H9 (cell line): ENCODE data around the gene FRY. TPM values are rescaled to one million over a fixed set of nuclear protein-coding genes. Genes with fewer than 3 reads are reported as not detected.

ENCODE experiments used
- DNase-seq: peaks from one replicate; pipeline ENCODE4 v3.0.0-alpha.2; 2017
- H2AFZ ChIP-seq: one replicate; pipeline ENCODE4 v1.6.1; 2013; ENCODE audit warnings: mild to moderate bottlenecking, low read length, control low read depth, moderate library complexity
- H2AK5ac ChIP-seq: 2 replicates; pipeline ENCODE4 v1.6.1; 2013; ENCODE audit warnings: low read length, control low read depth, mixed read lengths; ENCODE audit not compliant: insufficient read length
- H2BK120ac ChIP-seq: one replicate; pipeline ENCODE4 v1.6.1; 2013; ENCODE audit warnings: low read depth, mild to moderate bottlenecking, low read length, control low read depth, inconsistent platforms; ENCODE audit not compliant: poor library complexity, severe bottlenecking
- H2BK12ac ChIP-seq: 2 replicates; pipeline ENCODE4 v1.6.1; 2013; ENCODE audit warnings: low read length, control low read depth, mixed read lengths, low read depth; ENCODE audit not compliant: insufficient read length
- H2BK15ac ChIP-seq: 2 replicates; pipeline ENCODE4 v1.6.1; 2013; ENCODE audit warnings: low read depth, low read length, control low read depth
- H2BK20ac ChIP-seq: one replicate; pipeline ENCODE4 v1.6.1; 2013; ENCODE audit warnings: low read depth, mild to moderate bottlenecking, low read length, control low read depth, inconsistent platforms; ENCODE audit not compliant: poor library complexity, severe bottlenecking
- H2BK5ac ChIP-seq: 2 replicates; pipeline ENCODE4 v1.6.1; 2013; ENCODE audit warnings: low read length, control low read depth, mixed read lengths; ENCODE audit not compliant: insufficient read length
- H3K14ac ChIP-seq: 2 replicates; pipeline ENCODE4 v1.6.1; 2013; ENCODE audit warnings: low read length, control low read depth; ENCODE audit not compliant: insufficient read depth
- H3K18ac ChIP-seq: 2 replicates; pipeline ENCODE4 v1.6.1; 2013; ENCODE audit warnings: low read depth, mild to moderate bottlenecking, mixed read lengths, low read length, control low read depth; ENCODE audit not compliant: insufficient read length
- H3K23ac ChIP-seq: 2 replicates; pipeline ENCODE4 v1.6.1; 2013; ENCODE audit warnings: low read length, control low read depth, mixed read lengths, low read depth; ENCODE audit not compliant: insufficient read length
- H3K23me2 ChIP-seq: 2 replicates; pipeline ENCODE4 v1.6.1; 2013; ENCODE audit warnings: low read depth, mild to moderate bottlenecking, mixed read lengths, low read length, control low read depth; ENCODE audit not compliant: insufficient read length, poor library complexity, severe bottlenecking
- H3K27ac ChIP-seq: 2 replicates; pipeline ENCODE4 v1.5.1; 2013; ENCODE audit warnings: low read length, control low read depth, mixed read lengths, low read depth; ENCODE audit not compliant: insufficient read length
- H3K27me3 ChIP-seq: 2 replicates; pipeline ENCODE4 v1.6.1; 2013; ENCODE audit warnings: low read length, control low read depth, inconsistent platforms; ENCODE audit not compliant: insufficient read depth
- H3K4ac ChIP-seq: 2 replicates; pipeline ENCODE4 v1.6.1; 2013; ENCODE audit warnings: low read depth, mild to moderate bottlenecking, control low read depth, inconsistent platforms, low read length, moderate library complexity
- H3K4me1 ChIP-seq: 2 replicates; pipeline ENCODE4 v1.6.1; 2013; ENCODE audit warnings: low read length, control low read depth, inconsistent platforms; ENCODE audit not compliant: insufficient read depth
- H3K4me2 ChIP-seq: 2 replicates; pipeline ENCODE4 v1.6.1; 2013; ENCODE audit warnings: low read length, control low read depth, mixed read lengths; ENCODE audit not compliant: insufficient read length, insufficient read depth
- H3K56ac ChIP-seq: 2 replicates; pipeline ENCODE4 v1.6.1; 2013; ENCODE audit warnings: low read depth, mild to moderate bottlenecking, mixed read lengths, low read length, control low read depth; ENCODE audit not compliant: insufficient read length
- H3K79me1 ChIP-seq: 2 replicates; pipeline ENCODE4 v1.6.1; 2013; ENCODE audit warnings: low read depth, mild to moderate bottlenecking, moderate library complexity, low read length, control low read depth, inconsistent platforms; ENCODE audit not compliant: insufficient read depth, poor library complexity, severe bottlenecking
- H3K79me2 ChIP-seq: 2 replicates; pipeline ENCODE4 v1.6.1; 2013; ENCODE audit warnings: low read length, control low read depth, inconsistent platforms; ENCODE audit not compliant: insufficient read depth
- H3K9ac ChIP-seq: 2 replicates; pipeline ENCODE4 v1.6.1; 2013; ENCODE audit warnings: low read length, control low read depth, mixed read lengths; ENCODE audit not compliant: insufficient read length; ENCODE audit errors: extremely low read depth
- H3K9me3 ChIP-seq: one replicate; pipeline ENCODE4 v1.6.1; 2013; ENCODE audit warnings: low read depth, low read length, inconsistent platforms; ENCODE audit not compliant: control insufficient read depth
- H3T11ph ChIP-seq: one replicate; pipeline ENCODE4 v1.6.1; 2013; ENCODE audit warnings: mild to moderate bottlenecking, low read length, control low read depth, inconsistent platforms
- H4K20me1 ChIP-seq: one replicate; pipeline ENCODE4 v1.6.1; 2013; ENCODE audit not compliant: control insufficient read depth, insufficient read length, insufficient read depth
- H4K5ac ChIP-seq: 2 replicates; pipeline ENCODE4 v1.6.1; 2013; ENCODE audit warnings: low read depth, mild to moderate bottlenecking, mixed read lengths, low read length, control low read depth; ENCODE audit not compliant: insufficient read length
- H4K8ac ChIP-seq: replicated peaks from 2 replicates; pipeline ENCODE4 v1.6.1; 2013; ENCODE audit warnings: low read length, control low read depth, mixed read lengths, low read depth; ENCODE audit not compliant: insufficient read length
- H4K91ac ChIP-seq: 2 replicates; pipeline ENCODE4 v1.6.1; 2013; ENCODE audit warnings: low read depth, mild to moderate bottlenecking, moderate library complexity, mixed read lengths, low read length, control low read depth; ENCODE audit not compliant: insufficient read length
- H3K27ac Mint-ChIP-seq, 3 experiments: 2 replicates in 2 of 3; 3 replicates in 1 of 3; pipeline ENCODE4 v1.8.0; 2020 to 2021; ENCODE audit warnings: mixed read lengths in 3 of 3, mild to moderate bottlenecking in 1 of 3, moderate library complexity in 1 of 3
- H3K27me3 Mint-ChIP-seq: 2 replicates; pipeline ENCODE4 v1.8.0; 2021; ENCODE audit warnings: low read depth, mild to moderate bottlenecking, moderate library complexity, mixed read lengths
- H3K36me3 Mint-ChIP-seq, 3 experiments: 2 replicates in 2 of 3; 3 replicates in 1 of 3; pipeline ENCODE4 v1.8.0; 2020 to 2021; ENCODE audit warnings: low read depth in 3 of 3, mixed read lengths in 3 of 3; ENCODE audit not compliant: insufficient read depth in 1 of 3
- H3K4me1 Mint-ChIP-seq, 2 experiments: 2 replicates each; pipeline ENCODE4 v1.8.0; 2020; ENCODE audit warnings: mixed read lengths in 2 of 2
- H3K4me3 Mint-ChIP-seq, 2 experiments: 2 replicates in 1 of 2; 3 replicates in 1 of 2; pipeline ENCODE4 v1.8.0; 2020 to 2021; ENCODE audit warnings: mild to moderate bottlenecking in 2 of 2, mixed read lengths in 2 of 2, moderate library complexity in 1 of 2
- H3K9me3 Mint-ChIP-seq, 2 experiments: 2 replicates in 1 of 2; 3 replicates in 1 of 2; pipeline ENCODE4 v1.8.0; 2020; ENCODE audit warnings: mild to moderate bottlenecking in 2 of 2, mixed read lengths in 2 of 2, moderate library complexity in 1 of 2
- total RNA-seq: library from RNA; stranded (reverse); gene quantifications from 2 replicates; pipeline ENCODE4 v1.2.1, GENCODE V29; 2021
- TF ChIP-seq, protein P1 (sequence below): fragments of 200-600 bp; sonication (generic); conservative IDR thresholded peaks from 3 replicates; pipeline ENCODE4 v1.8.0; 2021; ENCODE audit warnings: antibody characterized with exemption, mild to moderate bottlenecking

FRY gene
- total RNA-seq, 1 experiment from 2014 or later = 5.2 TPM

DNA sequence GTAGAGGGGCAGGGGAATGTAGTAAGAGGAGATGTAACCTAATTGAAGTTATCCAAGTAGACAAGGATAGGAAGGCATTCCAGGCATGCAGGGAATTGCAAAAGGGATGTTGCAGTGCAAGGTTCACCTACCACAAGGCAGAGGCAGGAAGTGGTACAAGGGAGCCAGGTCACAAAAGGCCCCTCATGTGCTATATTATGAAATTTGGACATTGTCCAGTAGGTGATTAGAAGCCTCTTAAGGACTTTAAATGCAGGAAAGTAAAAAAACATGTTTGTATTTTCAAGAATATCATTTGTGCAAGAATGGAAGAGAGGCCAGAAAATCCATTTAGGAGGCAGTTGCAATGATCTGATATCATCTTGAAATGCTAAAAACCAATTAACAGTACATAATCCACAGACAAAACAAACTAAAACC, 111.4 kb downstream of the FRY start:
- no peak overlapping the region for H2BK15ac ChIP-seq
- H3K4ac ChIP-seq = no peak overlapping the region
- H3K4me1 ChIP-seq = no peaks in the 10 kb centered on the region; the same call in 1 of the 2 replicates
- Mint-ChIP-seq H3K9me3 (no peaks in the 10 kb centered on the region; a peak in 1 of 5 replicates), H3K4me3 (no peak overlapping the region; a peak in 1 of 5 replicates), H3K27me3 (no peaks in the 10 kb centered on the region), H3K4me1 (peaks cover 12 to 23% of the 10 kb centered on the region in 2 experiments), H3K36me3 (no peaks in the 10 kb centered on the region), H3K27ac (peak overlapping the region; percentile 53 to 79 (median 68); a peak in 6 of 7 replicates)
- no peaks in the 10 kb centered on the region for H4K20me1 ChIP-seq
- no peak overlapping the region for H3K14ac ChIP-seq
- H3K79me1 ChIP-seq = no peaks in the 10 kb centered on the region
- H3K9ac ChIP-seq = no peak overlapping the region
- no peaks in the 10 kb centered on the region for H3K27me3 ChIP-seq
- no peak overlapping the region for H3K27ac ChIP-seq
- no peak overlapping the region for H3K56ac ChIP-seq
- no peaks in the 10 kb centered on the region for H3K79me2 ChIP-seq
- no peak overlapping the region for H3K4me2 ChIP-seq
- H2BK5ac ChIP-seq = no peak overlapping the region
- H2BK12ac ChIP-seq = no peak overlapping the region
- DNase-seq = peak; percentile 60
- H4K5ac ChIP-seq = no peak overlapping the region
- no peak overlapping the region for H4K8ac ChIP-seq
- H3K23me2 ChIP-seq = no peaks in the 10 kb centered on the region
- H3T11ph ChIP-seq = no peak overlapping the region
- H2AK5ac ChIP-seq = no peak overlapping the region
- no peak overlapping the region for H3K23ac ChIP-seq
- H2BK20ac ChIP-seq = no peak overlapping the region
- TF ChIP-seq, protein P1, sequence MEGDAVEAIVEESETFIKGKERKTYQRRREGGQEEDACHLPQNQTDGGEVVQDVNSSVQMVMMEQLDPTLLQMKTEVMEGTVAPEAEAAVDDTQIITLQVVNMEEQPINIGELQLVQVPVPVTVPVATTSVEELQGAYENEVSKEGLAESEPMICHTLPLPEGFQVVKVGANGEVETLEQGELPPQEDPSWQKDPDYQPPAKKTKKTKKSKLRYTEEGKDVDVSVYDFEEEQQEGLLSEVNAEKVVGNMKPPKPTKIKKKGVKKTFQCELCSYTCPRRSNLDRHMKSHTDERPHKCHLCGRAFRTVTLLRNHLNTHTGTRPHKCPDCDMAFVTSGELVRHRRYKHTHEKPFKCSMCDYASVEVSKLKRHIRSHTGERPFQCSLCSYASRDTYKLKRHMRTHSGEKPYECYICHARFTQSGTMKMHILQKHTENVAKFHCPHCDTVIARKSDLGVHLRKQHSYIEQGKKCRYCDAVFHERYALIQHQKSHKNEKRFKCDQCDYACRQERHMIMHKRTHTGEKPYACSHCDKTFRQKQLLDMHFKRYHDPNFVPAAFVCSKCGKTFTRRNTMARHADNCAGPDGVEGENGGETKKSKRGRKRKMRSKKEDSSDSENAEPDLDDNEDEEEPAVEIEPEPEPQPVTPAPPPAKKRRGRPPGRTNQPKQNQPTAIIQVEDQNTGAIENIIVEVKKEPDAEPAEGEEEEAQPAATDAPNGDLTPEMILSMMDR = no peak
- H3K9me3 ChIP-seq = no peaks in the 10 kb centered on the region
- no peak overlapping the region for H2AFZ ChIP-seq
- no peak overlapping the region for H3K18ac ChIP-seq
- no peak overlapping the region for H4K91ac ChIP-seq
- no peak overlapping the region for H2BK120ac ChIP-seq
